Measurements from ENCODE around the gene HRH3.

The HRH3 gene

GRCh38 chr20:62229667-62230066 lies 9.6 kb upstream of the HRH3 start:
- DNase-seq (ENCODE audit: low read depth): no peak

GRCh38 chr20:62228982-62229545 lies 9.0 kb upstream of the HRH3 start:
- no peak for DNase-seq (ENCODE audit: low read depth)

GRCh38 chr20:62227977-62228958 lies 8.2 kb upstream of the HRH3 start:
- no peak for DNase-seq (ENCODE audit: low read depth)

- DNase-seq (ENCODE audit: low read depth): no peak
Measured at GRCh38 chr20:62227591-62227976, 7.5 kb upstream of the HRH3 start.

GRCh38 chr20:62226707-62227590 lies 6.9 kb upstream of the HRH3 start:
- no peak for DNase-seq (ENCODE audit: low read depth)

DNA sequence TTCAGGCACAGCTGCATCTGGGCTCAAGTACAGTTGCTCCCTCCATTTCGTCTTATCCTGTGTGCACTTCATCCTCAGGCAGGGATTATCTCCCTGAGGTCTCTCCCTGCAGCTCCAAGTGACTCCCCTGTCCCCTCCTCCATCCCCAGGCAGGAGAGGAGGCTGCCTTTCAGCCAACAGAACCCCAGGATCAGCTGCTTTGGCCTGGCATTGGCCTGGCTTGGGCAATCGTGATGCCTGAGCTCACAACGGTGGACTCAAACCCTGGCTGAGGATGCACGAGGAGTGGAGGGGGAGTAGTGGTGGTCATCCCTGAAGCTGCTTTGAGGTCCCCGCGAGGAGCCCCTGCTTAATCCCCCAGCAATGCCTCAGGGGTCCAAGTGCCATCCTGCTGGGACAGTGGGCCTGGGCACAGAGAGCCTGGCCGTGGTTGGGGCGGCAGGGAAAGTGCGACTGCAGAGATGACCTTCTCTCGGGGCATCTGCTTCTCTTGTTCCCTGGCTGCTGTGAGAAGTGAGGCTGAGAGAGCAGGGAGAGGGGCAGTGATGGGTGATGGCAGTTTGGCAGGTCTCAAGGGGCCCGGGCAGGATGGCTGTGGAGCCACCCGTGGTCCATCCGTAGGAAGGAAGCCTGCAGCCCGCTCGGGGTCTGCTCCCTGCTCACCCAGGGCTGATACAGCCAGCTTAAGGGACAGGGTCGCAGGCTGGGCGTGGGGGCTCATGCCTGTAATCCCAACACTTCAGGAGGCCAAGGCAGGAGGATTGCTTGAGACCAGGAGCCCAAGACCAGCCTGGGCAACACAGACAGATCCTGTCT lies 6.0 kb upstream of the HRH3 start:
- no peak for DNase-seq (ENCODE audit: low read depth)

DNA sequence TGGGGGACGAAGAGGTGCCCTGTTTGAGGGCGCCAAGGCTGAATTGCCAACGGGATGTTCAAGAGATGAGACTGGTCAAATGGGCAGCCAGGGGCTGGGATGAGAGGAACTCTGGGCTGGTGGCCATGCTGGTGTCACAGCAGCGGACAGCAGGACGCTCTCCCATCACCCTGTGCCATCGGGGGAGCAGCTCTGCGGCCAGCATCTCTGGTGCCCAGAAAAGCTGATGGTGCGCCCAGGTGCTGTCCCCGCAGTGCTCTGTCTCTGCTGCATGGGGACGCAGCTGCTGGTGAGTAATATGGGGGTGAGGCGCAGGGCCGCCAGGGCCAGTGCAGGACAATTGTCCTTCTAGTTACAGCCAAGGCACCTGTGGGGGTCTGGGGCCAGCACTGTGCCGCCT lies 4.9 kb upstream of the HRH3 start:
- no peak for DNase-seq (ENCODE audit: low read depth)

GRCh38 chr20:62224113-62224855 lies 4.2 kb upstream of the HRH3 start:
- DNase-seq (ENCODE audit: low read depth): no peak

DNA sequence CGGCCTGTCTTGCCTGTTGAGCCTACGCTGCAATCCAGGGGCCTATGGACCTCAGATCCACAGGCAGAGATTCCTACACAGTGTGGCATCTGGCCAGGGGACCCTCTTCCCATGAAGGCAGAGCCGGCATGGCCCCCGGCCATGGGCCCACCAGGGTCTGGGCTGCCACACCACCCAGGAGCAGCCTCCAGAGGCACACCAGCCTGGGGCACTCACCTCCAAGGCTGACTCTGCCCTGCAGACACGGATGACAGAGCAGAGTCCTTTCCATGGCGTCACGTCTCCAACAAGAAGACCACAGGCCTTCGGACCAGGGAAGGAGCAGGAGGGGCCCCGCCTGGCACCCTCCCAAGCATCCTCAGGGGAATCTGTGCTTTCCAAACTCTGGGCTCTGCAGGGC lies 3.5 kb upstream of the HRH3 start:
- no peak for DNase-seq (ENCODE audit: low read depth)

- no peak for DNase-seq (ENCODE audit: low read depth)
Measured at GRCh38 chr20:62222972-62223371, 2.9 kb upstream of the HRH3 start.

DNA sequence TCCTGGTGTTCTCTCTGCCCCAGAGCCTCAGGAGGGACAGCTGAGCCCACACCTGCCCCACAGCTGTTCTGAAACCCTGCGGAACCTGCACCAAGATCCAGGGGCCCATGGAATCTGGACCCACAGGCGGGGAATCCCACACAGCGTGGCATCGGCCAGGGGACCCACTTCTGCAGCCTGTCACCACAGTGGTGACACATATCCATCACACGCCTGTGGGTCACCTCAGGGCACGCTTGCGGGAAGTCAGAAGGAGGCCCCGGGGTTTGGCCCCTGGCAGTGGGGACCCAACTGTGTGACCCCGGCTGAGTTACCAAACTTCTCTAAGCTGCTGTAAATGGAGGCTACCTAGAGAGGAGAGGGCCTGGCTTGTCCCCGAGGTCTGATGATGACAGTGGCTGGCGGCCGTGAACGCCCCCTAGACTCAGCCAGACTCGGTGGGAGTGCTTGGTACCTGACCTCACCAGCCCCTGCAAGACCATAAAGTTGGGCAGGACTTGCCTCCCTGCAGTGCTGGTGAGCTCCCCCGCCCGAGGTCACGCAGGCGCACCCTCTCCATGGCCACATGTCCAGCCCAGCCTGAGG lies 2.3 kb upstream of the HRH3 start:
- DNase-seq (ENCODE audit: low read depth): no peak

DNA sequence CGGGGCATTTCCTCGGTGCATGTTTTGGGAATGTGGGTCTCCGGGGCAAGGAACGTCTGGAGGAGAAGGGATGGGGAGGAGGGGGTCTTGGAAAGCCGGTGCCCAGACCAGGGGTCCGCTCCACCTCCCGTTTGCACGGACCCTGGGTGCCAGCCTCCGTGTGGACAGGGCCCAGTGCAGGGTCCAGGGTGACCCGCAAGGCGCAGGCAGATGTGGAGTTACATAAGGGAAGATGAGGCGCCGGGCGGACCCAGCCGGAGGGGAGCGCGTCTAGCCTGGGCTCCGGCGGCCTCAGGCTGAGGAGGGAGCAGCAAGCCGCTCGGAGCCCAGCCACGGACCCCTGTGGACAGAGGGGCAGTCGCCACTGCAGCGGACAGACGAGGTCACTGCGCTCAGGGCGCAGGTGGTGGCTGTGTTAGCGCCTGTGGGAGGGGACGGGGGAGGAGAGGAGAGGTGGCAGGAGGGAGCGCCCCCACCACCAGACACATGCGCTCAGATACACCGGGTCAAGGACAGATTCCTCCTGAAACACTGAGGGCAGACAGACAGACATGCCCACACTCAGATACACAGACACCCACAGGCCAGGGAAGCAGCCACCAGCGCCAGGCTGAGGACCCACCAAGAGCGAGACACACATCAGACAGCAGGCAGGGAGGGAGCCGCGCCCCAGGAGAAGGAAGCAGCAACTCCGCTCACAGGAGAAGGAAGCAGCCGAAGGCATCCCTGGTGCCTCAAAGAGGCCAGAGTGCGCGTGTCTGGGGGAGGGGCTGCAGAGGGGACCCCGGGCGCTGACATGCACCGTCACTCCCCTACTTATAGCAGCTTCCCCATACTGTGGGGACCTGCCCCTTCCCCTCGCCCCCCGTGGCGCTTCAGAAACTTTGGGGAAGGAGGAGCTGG lies 839 bp upstream of the HRH3 start:
- DNase-seq (ENCODE audit: low read depth): no peak

- DNase-seq (ENCODE audit: low read depth): no peak
Measured at GRCh38 chr20:62219101-62219991, 732 bp downstream of the HRH3 start.

DNA sequence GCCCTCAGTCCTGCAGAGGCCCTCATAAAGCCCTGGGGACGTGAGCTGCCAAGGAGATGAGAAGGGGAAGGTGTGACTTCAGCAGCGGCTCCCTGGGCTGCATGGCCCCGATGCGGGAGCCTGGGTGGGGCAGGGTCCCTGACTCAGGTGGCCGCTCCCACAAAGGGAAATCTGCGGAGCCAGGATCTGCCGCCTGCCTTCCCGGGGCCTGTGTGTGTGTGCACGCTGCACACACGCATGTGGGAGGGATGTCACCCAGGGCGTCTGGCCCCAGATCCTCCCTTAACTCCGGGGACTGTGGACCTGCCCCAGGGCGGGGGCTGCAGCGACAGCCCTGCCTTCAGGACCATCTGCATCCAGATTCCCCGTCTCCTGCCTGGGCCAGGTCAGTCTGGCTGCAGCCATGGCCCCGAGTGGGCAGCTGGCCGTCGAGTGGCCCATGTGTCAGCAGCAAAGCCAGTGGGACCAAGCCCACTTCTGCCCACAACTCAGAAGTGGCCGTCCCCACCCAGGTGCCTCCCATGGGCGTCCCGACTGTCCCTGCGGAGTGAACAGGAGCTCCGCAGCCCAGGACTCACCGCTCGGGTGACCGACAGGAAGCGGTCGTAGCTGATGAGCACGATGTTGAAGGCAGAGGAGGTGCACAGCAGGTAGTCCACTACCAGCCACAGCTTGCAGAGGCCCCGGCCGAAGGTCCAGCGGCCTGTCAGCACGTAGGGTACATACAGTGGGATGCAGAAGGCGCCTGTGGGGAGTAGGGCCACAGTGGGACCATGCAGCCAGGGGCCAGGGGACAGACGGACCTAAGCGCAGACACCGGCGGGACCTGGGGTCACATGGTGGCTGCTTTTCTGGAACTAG lies 1.9 kb downstream of the HRH3 start:
- DNase-seq (ENCODE audit: low read depth): no peak

DNA sequence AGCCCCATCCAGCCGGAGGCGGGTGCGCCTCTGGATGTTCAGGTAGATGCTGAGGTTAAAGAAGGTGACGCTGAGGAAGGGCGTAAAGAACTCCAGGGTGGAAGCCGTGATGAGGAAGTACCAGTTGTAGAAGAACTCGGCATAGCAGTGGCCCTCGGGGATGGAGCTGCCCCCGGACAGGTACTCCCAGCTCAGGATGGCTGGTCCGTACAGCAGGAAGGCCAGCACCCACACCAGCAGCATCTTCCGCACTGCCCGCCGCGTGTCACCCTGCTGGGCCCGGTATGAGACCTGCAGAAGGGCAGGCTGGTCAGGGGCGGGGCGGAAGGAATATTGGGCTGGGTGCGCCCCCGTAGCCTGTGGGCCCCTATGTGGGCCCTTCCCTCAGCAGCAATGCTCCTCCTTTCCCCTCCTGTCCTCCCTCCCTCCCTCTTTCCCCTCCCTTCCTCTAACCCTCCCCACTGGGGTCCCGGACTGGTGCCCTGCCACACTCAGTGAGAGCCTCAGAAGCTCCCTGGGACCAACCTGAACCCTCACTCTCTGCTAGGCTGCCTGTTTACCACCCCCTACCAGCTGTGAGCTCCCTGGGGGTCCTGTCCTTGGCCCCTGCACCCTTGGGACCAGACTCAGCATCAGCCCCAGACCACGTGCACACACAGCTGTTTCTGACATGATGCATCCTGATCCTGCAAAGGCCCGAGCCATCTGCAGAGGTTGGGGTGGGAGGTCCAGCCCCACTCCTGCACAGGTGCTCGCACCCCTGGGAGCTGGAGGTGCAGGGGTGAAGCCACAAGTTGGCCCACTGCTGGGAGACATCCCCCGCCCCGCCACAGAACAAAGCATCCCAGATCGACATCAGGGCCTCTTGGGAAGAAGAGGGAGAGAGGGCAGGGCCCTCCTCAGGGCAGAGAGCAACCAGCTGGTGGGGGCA lies 3.2 kb downstream of the HRH3 start:
- no peak for DNase-seq (ENCODE audit: low read depth)

- no peak for DNase-seq (ENCODE audit: low read depth)
Measured at GRCh38 chr20:62215991-62216635, 4.0 kb downstream of the HRH3 start.
